ENCODE data around the gene LPCAT1.

The LPCAT1 gene

DNA sequence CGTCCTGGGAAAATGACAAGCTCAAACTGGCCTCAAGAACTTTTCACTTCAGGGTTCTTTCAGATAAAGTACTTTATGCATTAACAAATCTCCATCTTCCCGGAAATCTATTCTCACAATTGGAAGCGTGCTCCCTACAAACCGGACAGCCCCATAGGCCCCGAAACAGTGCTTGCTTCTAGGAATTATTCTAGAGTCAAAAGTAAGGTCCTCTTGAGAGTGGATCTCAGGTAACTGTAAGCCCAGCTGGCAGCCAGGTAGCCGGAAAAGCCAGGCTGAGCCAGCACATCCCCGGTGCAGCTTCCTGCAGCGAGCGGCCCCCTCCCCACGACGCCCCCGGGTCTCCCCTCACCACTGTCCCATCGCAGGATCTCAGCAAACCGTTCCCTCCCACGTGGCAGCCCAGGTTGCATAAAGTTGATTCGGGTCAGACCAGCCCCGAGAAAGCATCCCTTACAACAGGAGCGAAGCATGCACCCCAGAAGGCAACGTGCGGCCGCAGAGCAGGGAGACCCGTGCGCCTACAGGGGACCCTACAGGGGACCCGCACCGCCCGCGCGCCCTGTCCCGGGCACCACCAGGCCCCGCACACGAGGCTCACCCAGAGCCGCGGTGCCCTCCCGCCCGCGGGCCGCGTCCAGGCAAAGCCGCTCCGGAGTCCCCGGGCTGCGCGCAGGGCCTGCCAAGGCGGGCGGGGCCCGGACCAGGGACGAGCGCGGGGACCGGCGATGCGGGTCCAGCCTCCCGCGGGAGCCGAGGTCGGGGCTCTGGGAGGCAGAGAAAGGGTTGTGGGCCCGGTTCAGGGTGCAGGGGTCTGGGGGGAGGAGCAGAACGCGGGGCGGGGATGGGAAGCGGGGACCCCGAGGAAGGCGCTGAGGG, 920 bp downstream of the LPCAT1 start:
- DNase-seq (ENCODE audit: low spot score), result peak; percentile 67

- DNase-seq (ENCODE audit: low spot score), result peak; percentile 66
Measured at GRCh38 chr5:1521671-1522600, 1.8 kb downstream of the LPCAT1 start.

- no peak for DNase-seq (ENCODE audit: low spot score)
Measured at GRCh38 chr5:1520791-1521453, 2.8 kb downstream of the LPCAT1 start.

DNA sequence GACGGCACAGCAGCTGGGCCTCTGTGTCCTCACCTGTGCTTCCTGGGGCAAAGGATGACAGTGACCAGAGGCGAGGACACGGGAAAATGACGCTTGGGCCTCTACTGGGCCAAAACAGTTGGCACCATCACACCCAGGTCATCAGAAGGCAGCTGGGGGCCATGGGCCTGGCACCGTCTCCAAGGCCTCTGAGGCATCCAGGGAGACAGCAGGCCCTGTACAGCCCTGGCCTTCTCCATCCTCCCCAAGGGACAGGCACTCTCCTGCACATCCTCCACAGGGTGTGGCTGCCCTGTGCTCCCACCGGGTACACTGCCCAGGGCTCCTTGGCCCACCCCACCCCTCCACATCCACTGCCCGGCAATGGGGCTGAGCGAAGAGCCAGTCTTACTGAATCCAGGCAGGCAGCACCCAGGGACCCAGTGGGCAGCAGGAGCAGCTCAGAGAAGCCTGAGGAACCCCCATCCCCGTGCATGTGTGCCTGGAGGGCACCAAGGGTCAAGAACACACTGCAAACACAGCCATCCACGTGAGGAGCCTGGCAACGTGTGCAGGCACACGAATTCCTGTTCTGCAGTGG, 4.0 kb downstream of the LPCAT1 start:
- DNase-seq (ENCODE audit: low spot score), result peak; percentile 50

- peak; percentile 49 for DNase-seq (ENCODE audit: low spot score)
Measured at GRCh38 chr5:1517838-1518237, 5.9 kb downstream of the LPCAT1 start.

GRCh38 chr5:1516615-1517601, 6.9 kb downstream of the LPCAT1 start:
- DNase-seq (ENCODE audit: low spot score), result peak; percentile 63

GRCh38 chr5:1515921-1516571, 7.7 kb downstream of the LPCAT1 start:
- peak; percentile 47 for DNase-seq (ENCODE audit: low spot score)

- peak; percentile 41 for DNase-seq (ENCODE audit: low spot score)
Measured at GRCh38 chr5:1515311-1515920, 8.3 kb downstream of the LPCAT1 start.

GRCh38 chr5:1514819-1515310, 8.9 kb downstream of the LPCAT1 start:
- DNase-seq (ENCODE audit: low spot score), result peak; percentile 30

GRCh38 chr5:1514027-1514818, 9.5 kb downstream of the LPCAT1 start:
- DNase-seq (ENCODE audit: low spot score), result peak; percentile 53

DNA sequence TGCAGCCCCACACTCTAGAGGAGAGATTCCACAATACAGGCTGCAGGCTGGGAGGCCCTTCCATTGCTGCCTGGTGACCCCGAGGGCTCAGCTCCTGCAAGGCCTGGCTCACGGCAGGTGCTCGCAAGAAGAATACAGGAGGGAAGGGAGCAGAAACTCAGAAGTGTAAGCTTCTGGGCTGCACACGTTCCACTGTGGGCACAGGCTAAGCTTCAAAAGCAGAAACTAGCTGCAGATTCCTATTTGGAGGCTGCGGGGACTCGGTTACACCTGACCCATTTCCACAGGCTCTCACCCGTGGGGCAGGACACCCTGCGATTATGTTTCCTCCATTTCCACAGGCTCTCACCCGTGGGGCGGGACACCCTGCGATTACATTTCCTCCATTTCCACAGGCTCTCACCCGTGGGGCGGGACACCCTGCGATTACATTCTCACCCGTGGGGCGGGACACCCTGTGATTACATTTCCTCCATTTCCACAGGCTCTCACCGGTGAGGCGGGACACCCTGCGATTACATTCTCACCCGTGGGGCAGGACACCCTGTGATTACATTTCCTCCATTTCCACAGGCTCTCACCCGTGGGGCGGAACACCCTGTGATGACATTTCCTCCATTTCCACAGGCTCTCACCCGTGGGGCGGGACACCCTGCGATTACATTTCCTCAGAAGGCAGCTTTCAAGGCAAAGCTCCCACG, 10.3 kb downstream of the LPCAT1 start:
- DNase-seq (ENCODE audit: low spot score), result peak; percentile 20

- DNase-seq (ENCODE audit: low spot score), result peak; percentile 53
Measured at GRCh38 chr5:1512541-1513291, 11.0 kb downstream of the LPCAT1 start.

- DNase-seq (ENCODE audit: low spot score), result no peak
Measured at GRCh38 chr5:1511651-1512540, 11.9 kb downstream of the LPCAT1 start.

- DNase-seq (ENCODE audit: low spot score), result no peak
Measured at GRCh38 chr5:1511048-1511447, 12.7 kb downstream of the LPCAT1 start.

- peak; percentile 57 for DNase-seq (ENCODE audit: low spot score)
Measured at GRCh38 chr5:1510631-1511030, 13.1 kb downstream of the LPCAT1 start.

GRCh38 chr5:1510151-1510561, 13.6 kb downstream of the LPCAT1 start:
- DNase-seq (ENCODE audit: low spot score), result no peak

All from left forelimb (tissue), 1 donor.